Osteoblast (primary cell): Measurements from ENCODE around the gene RAB3GAP1. TPM values are rescaled to one million over a fixed set of nuclear protein-coding genes. Genes with fewer than 3 reads are reported as not detected.
A peak's percentile ranks its signal among the peaks of the same experiment; 100 is the strongest.

Source experiments
- DNase-seq: peaks from one replicate; pipeline ENCODE4 v3.0.0; 2011; ENCODE audit warnings: low spot score, mixed read lengths; ENCODE audit not compliant: insufficient read length; ENCODE audit errors: missing footprints
- H2AFZ ChIP-seq: 2 replicates; pipeline ENCODE4 v1.6.0; 2011; ENCODE audit warnings: mild to moderate bottlenecking, low read length
- H3K27ac ChIP-seq: 2 replicates; pipeline ENCODE4 v1.5.1; 2011; ENCODE audit warnings: mild to moderate bottlenecking, low read depth, low read length, moderate library complexity
- H3K27me3 ChIP-seq: 2 replicates; pipeline ENCODE4 v1.6.0; 2012; ENCODE audit warnings: mild to moderate bottlenecking, control low read depth, inconsistent platforms, low read length, moderate library complexity; ENCODE audit not compliant: insufficient read depth
- H3K36me3 ChIP-seq: 2 replicates; pipeline ENCODE4 v1.5.1; 2011; ENCODE audit warnings: mild to moderate bottlenecking, low read length, control low read depth, moderate library complexity; ENCODE audit not compliant: insufficient read depth
- H3K4me1 ChIP-seq: 2 replicates; pipeline ENCODE4 v1.5.1; 2011; ENCODE audit warnings: mild to moderate bottlenecking, low read length, control low read depth, moderate library complexity; ENCODE audit not compliant: insufficient read depth
- H3K4me2 ChIP-seq: 2 replicates; pipeline ENCODE4 v1.6.0; 2011; ENCODE audit warnings: mild to moderate bottlenecking, low read length; ENCODE audit not compliant: insufficient read depth
- H3K4me3 ChIP-seq: fragments of 200-600 bp; sonication (generic); 3 replicates; pipeline ENCODE4 v1.5.1; 2012; ENCODE audit warnings: mild to moderate bottlenecking, low read length, inconsistent platforms; ENCODE audit not compliant: insufficient read depth
- H3K79me2 ChIP-seq: 2 replicates; pipeline ENCODE4 v1.6.0; 2012; ENCODE audit warnings: mild to moderate bottlenecking, low read length, control low read depth, inconsistent platforms; ENCODE audit not compliant: insufficient read depth
- H3K9me3 ChIP-seq: 2 replicates; pipeline ENCODE4 v1.5.1; 2011; ENCODE audit warnings: low read depth, low read length, control low read depth
- H4K20me1 ChIP-seq: 2 replicates; pipeline ENCODE4 v1.6.0; 2012; ENCODE audit warnings: mild to moderate bottlenecking, low read length, control low read depth; ENCODE audit not compliant: insufficient read depth
- CTCF ChIP-seq: IDR thresholded peaks from 2 replicates; pipeline ENCODE4 v1.5.1; 2011; ENCODE audit warnings: mild to moderate bottlenecking, low read depth, low read length, moderate library complexity; ENCODE audit errors: extremely low read depth
- total RNA-seq: library from RNA; depleted of rRNA; stranded (reverse); fragments of >200 nt; gene quantifications from 2 replicates; pipeline ENCODE4 v1.2.3, GENCODE V29; 2012

The RAB3GAP1 gene
- total RNA-seq, 1 donor = 90.5 TPM

DNA sequence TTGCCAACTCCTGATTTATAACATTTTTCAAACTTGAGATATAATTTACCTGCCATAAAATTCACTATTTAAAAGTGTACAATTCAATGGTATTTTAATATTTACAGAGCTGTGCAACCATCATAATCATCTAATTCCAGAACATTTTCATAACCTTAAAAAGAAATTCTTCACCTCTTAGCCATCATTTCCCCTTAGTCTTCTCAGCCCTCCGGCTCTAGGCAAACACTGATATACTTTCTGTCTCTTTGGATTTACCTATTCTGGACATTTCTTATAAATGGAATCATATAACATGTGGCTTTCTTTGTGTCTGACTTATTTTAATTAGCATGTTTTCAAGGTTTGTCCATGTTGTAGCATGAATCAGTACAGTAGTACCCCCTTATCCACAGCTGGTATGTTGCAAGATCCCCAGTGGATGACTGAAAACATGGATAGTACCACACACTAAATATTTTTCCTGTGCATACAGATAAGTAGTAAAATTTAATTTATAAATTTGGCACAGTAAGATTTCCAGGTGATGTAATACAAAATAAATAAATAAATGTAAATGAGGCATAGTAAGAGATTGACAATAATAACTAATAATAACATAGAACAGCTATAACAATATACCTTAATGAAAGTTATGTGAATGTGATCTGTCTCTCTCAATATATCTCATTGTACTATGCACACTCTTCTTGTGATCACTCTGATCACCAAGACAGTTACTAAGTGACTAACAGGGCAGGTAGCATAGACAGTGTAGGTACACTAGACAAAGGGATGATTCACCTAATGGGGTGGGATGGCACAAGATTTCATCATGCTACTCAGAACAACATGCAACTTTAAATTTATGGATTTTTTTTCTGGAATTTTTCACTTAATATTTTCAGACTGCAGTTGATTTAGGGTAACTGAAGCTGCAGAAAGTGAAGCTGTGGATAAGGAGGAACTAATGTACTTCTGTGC, 73.1 kb downstream of the RAB3GAP1 start:
- no peaks in the 10 kb centered on the region for H3K4me1 ChIP-seq
- TF ChIP-seq CTCF = no peak
- no peaks in the 10 kb centered on the region for H3K79me2 ChIP-seq
- no peak for DNase-seq
- H2AFZ ChIP-seq = no peak overlapping the region
- H3K4me3 ChIP-seq = no peak overlapping the region
- no peaks in the 10 kb centered on the region for H4K20me1 ChIP-seq
- H3K4me2 ChIP-seq = no peak overlapping the region
- H3K9me3 ChIP-seq = no peaks in the 10 kb centered on the region
- no peaks in the 10 kb centered on the region for H3K27me3 ChIP-seq
- peaks cover 36% of the 10 kb centered on the region for H3K36me3 ChIP-seq
- no peak overlapping the region for H3K27ac ChIP-seq

DNA sequence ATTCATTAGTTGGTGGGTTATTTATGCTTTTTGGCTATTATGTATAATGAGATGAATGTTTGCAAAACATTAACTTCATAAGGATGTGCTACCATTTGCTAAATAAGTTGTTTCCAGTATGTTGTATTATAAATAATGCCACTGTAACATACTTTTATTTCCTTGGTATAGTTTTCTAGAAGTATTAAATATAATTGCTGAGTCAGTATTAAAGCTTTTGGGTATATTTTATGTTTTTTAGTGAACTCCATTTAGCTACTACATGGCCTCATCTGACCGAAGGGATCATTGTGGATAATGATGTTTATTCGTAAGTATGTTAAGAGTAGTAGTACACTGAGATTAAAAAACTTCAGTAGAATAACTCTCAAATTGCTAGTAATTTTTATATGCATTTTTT, 73.8 kb downstream of the RAB3GAP1 start:
- Histone ChIP-seq H3K4me3 (no peak overlapping the region), H3K27me3 (no peaks in the 10 kb centered on the region), H3K79me2 (no peaks in the 10 kb centered on the region), H2AFZ (no peak overlapping the region), H3K4me1 (no peaks in the 10 kb centered on the region), H3K36me3 (peaks cover 43% of the 10 kb centered on the region), H3K4me2 (no peak overlapping the region), H3K9me3 (no peaks in the 10 kb centered on the region), H3K27ac (no peak overlapping the region), H4K20me1 (peaks cover 4% of the 10 kb centered on the region)
- TF ChIP-seq CTCF = no peak
- DNase-seq = no peak

DNA sequence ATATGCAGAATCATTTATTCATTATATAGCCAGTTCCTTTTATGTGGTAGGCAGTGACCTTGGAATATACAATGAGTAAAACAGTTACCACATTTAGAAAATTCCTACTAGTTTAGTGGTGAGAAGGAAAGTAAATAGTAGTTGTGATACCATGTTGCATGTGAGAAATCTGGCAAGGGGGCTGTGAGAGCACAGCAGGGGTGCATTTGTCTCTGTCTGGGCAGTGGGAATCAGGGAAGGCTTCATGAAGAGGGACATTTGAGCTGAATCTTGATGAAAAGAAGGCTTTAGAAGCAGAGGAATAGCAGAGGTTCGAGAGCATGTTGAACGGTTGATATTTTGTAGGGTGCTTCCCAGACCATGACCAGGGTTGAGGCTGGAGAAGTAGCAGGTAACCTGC, 78.7 kb downstream of the RAB3GAP1 start:
- no peak overlapping the region for H3K27ac ChIP-seq
- H3K27me3 ChIP-seq = no peaks in the 10 kb centered on the region
- TF ChIP-seq CTCF = no peak
- peaks cover 4% of the 10 kb centered on the region for H4K20me1 ChIP-seq
- peaks cover 53% of the 10 kb centered on the region for H3K36me3 ChIP-seq
- H3K79me2 ChIP-seq = peaks cover 2% of the 10 kb centered on the region
- H2AFZ ChIP-seq = no peak overlapping the region
- H3K4me1 ChIP-seq = no peaks in the 10 kb centered on the region
- no peak overlapping the region for H3K4me2 ChIP-seq
- no peaks in the 10 kb centered on the region for H3K9me3 ChIP-seq
- DNase-seq = no peak
- H3K4me3 ChIP-seq = no peak overlapping the region

DNA sequence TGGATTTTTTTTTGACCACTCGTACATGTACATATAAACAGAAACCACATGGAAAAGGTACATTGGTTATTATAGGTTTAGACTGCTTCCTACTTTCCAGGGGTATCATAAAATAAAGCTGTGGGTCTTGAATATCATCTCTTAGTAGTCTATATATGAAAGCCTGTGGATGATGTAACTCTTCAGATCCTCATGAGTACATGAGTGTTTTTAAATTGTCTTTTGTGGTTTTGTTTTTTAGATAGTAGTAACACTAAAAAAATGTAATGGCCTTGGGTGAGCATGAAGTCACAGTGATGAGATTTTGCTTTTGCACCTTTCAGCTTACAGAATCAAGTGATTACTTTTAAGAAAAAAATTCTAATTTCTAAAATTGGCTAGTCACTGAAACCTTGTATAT, 80.2 kb downstream of the RAB3GAP1 start:
- TF ChIP-seq CTCF = no peak
- no peaks in the 10 kb centered on the region for H3K27me3 ChIP-seq
- no peaks in the 10 kb centered on the region for H3K4me1 ChIP-seq
- no peak overlapping the region for H3K27ac ChIP-seq
- H3K4me3 ChIP-seq = no peak overlapping the region
- H4K20me1 ChIP-seq = peaks cover 4% of the 10 kb centered on the region
- no peak overlapping the region for H2AFZ ChIP-seq
- H3K79me2 ChIP-seq = peaks cover 2% of the 10 kb centered on the region
- no peaks in the 10 kb centered on the region for H3K9me3 ChIP-seq
- H3K4me2 ChIP-seq = no peak overlapping the region
- H3K36me3 ChIP-seq = peaks cover 60% of the 10 kb centered on the region
- DNase-seq = peak; percentile 45
